K562 (cell line): ENCODE measurements around the gene ODAM. TPM values are rescaled to one million over a fixed set of nuclear protein-coding genes. Genes with fewer than 3 reads are reported as not detected.

Experiments
- ATAC-seq: fragments of 200-7000 bp; cut with Tn5 transposase; 3 replicates; pipeline ENCODE4 v1.9.1; 2020; ENCODE audit warnings: moderate library complexity
- BruUV-seq: library from RNA; stranded (reverse); fragments of 400-500 nt; replicated peaks from 2 replicates; lab custom pipeline; 2021; lab: Mats Ljungman, UMichigan
- CTCF ChIA-PET: fragments of 300-600 bp; formaldehyde crosslinking; extraction: SDS; loops from one replicate; lab custom pipeline; 2021; ENCODE audit warnings: low intra/inter-chr PET ratio; lab: Yijun Ruan, JAX
- POLR2A ChIA-PET: fragments of 300-600, 350-650 bp; sonication (Branson Sonifier 250); formaldehyde crosslinking; extraction: SDS; loops from one replicate; lab custom pipeline; 2021; ENCODE audit warnings: antibody characterized with exemption, inconsistent platforms; lab: Yijun Ruan, JAX
- DNase-seq, 4 experiments: peaks; one replicate each; pipeline versions ENCODE4 v3.0.0 to v3.0.0-alpha.2; 2011 to 2018; ENCODE audit warnings: low spot score in 3 of 4, mixed read lengths in 3 of 4; ENCODE audit errors: extremely low read depth in 1 of 4
- FAIRE-seq: peaks from 2 replicates; lab custom pipeline; 2011; peaks lifted over from hg19 to GRCh38; lab: Jason Lieb, UNC
- H2AFZ ChIP-seq: 2 replicates; pipeline ENCODE4 v1.6.0; 2011; ENCODE audit warnings: low read depth, low read length, control low read depth, inconsistent platforms
- H3K27ac ChIP-seq: fragments of 200-600 bp; 3 replicates; pipeline ENCODE4 v1.8.0; 2011; ENCODE audit warnings: low read depth, mild to moderate bottlenecking, control low read depth, inconsistent platforms, low read length, moderate library complexity, mixed read lengths; ENCODE audit errors: extremely low read depth
- H3K27me3 ChIP-seq, 2 experiments: fragments of 300-600 bp in 1 of 2; 2 replicates in 1 of 2; 3 replicates in 1 of 2; pipeline versions ENCODE4 v1.6.0 to v1.8.0; 2011; ENCODE audit warnings: inconsistent platforms in 2 of 2, low read length in 2 of 2, mild to moderate bottlenecking in 1 of 2, mixed read lengths in 1 of 2, moderate library complexity in 1 of 2; ENCODE audit not compliant: control insufficient read depth in 2 of 2, insufficient read depth in 2 of 2
- H3K36me3 ChIP-seq: fragments of 300-600 bp; 3 replicates; pipeline ENCODE4 v1.8.0; 2011; ENCODE audit warnings: mild to moderate bottlenecking, low read length, inconsistent platforms; ENCODE audit not compliant: control insufficient read depth, insufficient read depth
- H3K4me1 ChIP-seq, 2 experiments: fragments of 200-600 bp in 1 of 2; replicated peaks in 1 of 2; 2 replicates in 1 of 2; 3 replicates in 1 of 2; pipeline versions ENCODE4 v1.5.1 to v1.8.0; 2011; ENCODE audit warnings: inconsistent platforms in 2 of 2, low read length in 2 of 2, mild to moderate bottlenecking in 1 of 2, mixed read lengths in 1 of 2, moderate library complexity in 1 of 2; ENCODE audit not compliant: control insufficient read depth in 2 of 2, insufficient read depth in 2 of 2
- H3K4me2 ChIP-seq: 2 replicates; pipeline ENCODE4 v1.6.1; 2011; ENCODE audit warnings: low read length, control low read depth, inconsistent platforms, mixed read lengths; ENCODE audit not compliant: insufficient read depth
- H3K4me3 ChIP-seq: fragments of 200-600 bp; sonication (generic), shearing (Covaris generic); 2 replicates; pipeline ENCODE4 v1.5.1; 2016; ENCODE audit warnings: control low read depth, inconsistent platforms
- H3K79me2 ChIP-seq: fragments of 200-600 bp; 3 replicates; pipeline ENCODE4 v1.8.0; 2011; ENCODE audit warnings: low read length, inconsistent platforms; ENCODE audit not compliant: control insufficient read depth, insufficient read depth
- H3K9ac ChIP-seq, 2 experiments: 2 replicates each; pipeline versions ENCODE4 v1.6.0 to v1.6.1; 2011; ENCODE audit warnings: low read depth in 2 of 2, low read length in 2 of 2, control low read depth in 1 of 2, inconsistent platforms in 1 of 2, mild to moderate bottlenecking in 1 of 2, mixed read lengths in 1 of 2; ENCODE audit not compliant: insufficient read depth in 1 of 2
- H3K9me1 ChIP-seq: one replicate; pipeline ENCODE4 v1.6.0; 2011; ENCODE audit warnings: inconsistent platforms, mild to moderate bottlenecking, low read length, moderate library complexity; ENCODE audit not compliant: control insufficient read depth, insufficient read depth
- H3K9me3 ChIP-seq: replicated peaks from 2 replicates; pipeline ENCODE4 v1.5.1; 2011; ENCODE audit warnings: low read depth, low read length, inconsistent platforms; ENCODE audit not compliant: control insufficient read depth, insufficient read depth
- H4K20me1 ChIP-seq: replicated peaks from 2 replicates; pipeline ENCODE4 v1.6.1; 2011; ENCODE audit warnings: low read length, inconsistent platforms, mixed read lengths; ENCODE audit not compliant: control insufficient read depth, insufficient read depth
- ARID3A ChIP-seq: IDR thresholded peaks from 2 replicates; pipeline ENCODE4 v1.6.1; 2012; ENCODE audit warnings: low read depth, low read length, improper control_type of control experiment, borderline replicate concordance
- FOSL1 ChIP-seq: fragments of 200-800 bp; sonication (Bioruptor generic); conservative IDR thresholded peaks from 2 replicates; pipeline ENCODE4 v1.6.1; 2016; ENCODE audit warnings: missing genetic modification characterization, missing compliant biosample characterization
- MAX ChIP-seq: sonication (generic); formaldehyde crosslinking; IDR thresholded peaks from 2 replicates; pipeline ENCODE4 v1.9.0; 2022; ENCODE audit warnings: mild to moderate bottlenecking, missing genetic modification reagents
- PHB2 ChIP-seq: fragments of 450-650 bp; IDR thresholded peaks from 2 replicates; pipeline ENCODE4 v1.6.1; 2017; ENCODE audit warnings: low read depth
- POU5F1 ChIP-seq: fragments of 150-350 bp; IDR thresholded peaks from 2 replicates; pipeline ENCODE4 v1.6.1; 2014; ENCODE audit warnings: borderline replicate concordance, low read length, low read depth, mild to moderate bottlenecking; ENCODE audit not compliant: partially characterized antibody
- RNF2 ChIP-seq: sonication (generic); IDR thresholded peaks from 2 replicates; pipeline ENCODE4 v1.6.1; 2016
- TAF15 ChIP-seq: fragments of 200-400 bp; formaldehyde crosslinking; IDR thresholded peaks from 2 replicates; pipeline ENCODE4 v1.6.1; 2017; ENCODE audit warnings: mild to moderate bottlenecking, low read depth, low read length, moderate library complexity
- TFAM ChIP-seq: fragments of 250-450 bp; sonication (Bioruptor Pico); conservative IDR thresholded peaks from 2 replicates; pipeline ENCODE4 v1.5.0; 2021; ENCODE audit warnings: mild to moderate bottlenecking, moderate library complexity
- USF2 ChIP-seq: sonication (generic); formaldehyde crosslinking; IDR thresholded peaks from 2 replicates; pipeline ENCODE4 v1.5.0; 2020; ENCODE audit warnings: missing genetic modification reagents
- ZNF3 ChIP-seq: fragments of 250-450 bp; sonication (Bioruptor Pico); IDR thresholded peaks from 2 replicates; pipeline ENCODE4 v1.5.0; 2021; ENCODE audit warnings: mild to moderate bottlenecking, moderate library complexity
- WGBS: fragments of 100-300 bp; shearing (Covaris generic); methylation state at CpG from one replicate; pipeline ENCODE4 v1.1.6; 2016; ENCODE audit warnings: low coverage, mixed read lengths; ENCODE audit not compliant: insufficient coverage; ENCODE audit errors: missing lambda C conversion rate; 5-methylcytosine and 5-hydroxymethylcytosine counted together
- in situ Hi-C: fragments of 300-500 bp; cut with MboI; formaldehyde crosslinking; loops from 4 replicates; pipeline ENCODE4 v1.15.0; 2018; ENCODE audit warnings: inconsistent platforms, mixed read lengths
- intact Hi-C: fragments of 100-400 bp; cut with micrococcal nuclease; formaldehyde crosslinking; loops from 2 replicates; pipeline ENCODE4 v1.14.2; 2022
- polyA plus RNA-seq, 8 experiments: library from polyadenylated mRNA; depleted of rRNA in 4 of 8; stranded (reverse) in 5 of 8; unstranded in 3 of 8; fragments of >200 nt; fragmentation: Nextera tagmentation in 2 of 8; fragmentation: Illumina TruSeq in 1 of 8; extraction: Ambion mirVana in 2 of 8; extraction: Trizol in 1 of 8; gene quantifications; 2 replicates each; pipeline versions ENCODE4 v1.2.1 to v1.2.3, GENCODE V29; 2011 to 2014; ENCODE audit warnings: inconsistent platforms in 1 of 8, missing spikeins in 1 of 8
- total RNA-seq, 7 experiments: library from RNA; depleted of rRNA in 6 of 7; stranded (reverse); fragments of >200 nt in 6 of 7; fragmentation: Illumina TruSeq in 2 of 7; extraction: Trizol in 2 of 7; gene quantifications; 2 replicates each; pipeline versions ENCODE4 v1.2.1 to v1.2.3, GENCODE V29; 2011 to 2021; ENCODE audit warnings: low replicate concordance in 1 of 7

The ODAM gene
- total and polyA plus RNA-seq, 9 of the 15 experiments (the other 6 are each of a cell fraction or from before 2014, with no cell fraction given), result not detected

GRCh38 chr4:70251945-70252277 is 56.4 kb downstream of the ODAM start:
- no peaks in the 10 kb centered on the region for H3K36me3 ChIP-seq
- no peaks in the 10 kb centered on the region for H4K20me1 ChIP-seq
- BruUV-seq, result no TSS peak
- no peaks in the 10 kb centered on the region for H3K4me1 ChIP-seq
- no peak for DNase-seq
- in situ Hi-C loops (no loop called here), intact Hi-C loops (no loop called here)
- no peak for FAIRE-seq
- H3K4me3 ChIP-seq, result no peak overlapping the region
- no peak overlapping the region for H2AFZ ChIP-seq
- no peak for ATAC-seq
- no peak overlapping the region for H3K27ac ChIP-seq
- TF ChIP-seq MAX (CRISPR knock-in tag) (no peak), RNF2 (no peak), ARID3A (no peak), FOSL1 (no peak), ZNF3 (CRISPR knock-in tag) (no peak), TFAM (CRISPR knock-in tag) (no peak), POU5F1 (no peak), USF2 (no peak), PHB2 (no peak), TAF15 (no peak)
- no peak overlapping the region for H3K9ac ChIP-seq
- no peaks in the 10 kb centered on the region for H3K79me2 ChIP-seq
- H3K9me3 ChIP-seq, result 0 out of 2 replicates have a peak, but pooled peaks cover 1% of the 10 kb centered on the region
- POLR2A ChIA-PET, result no interaction called here
- H3K9me1 ChIP-seq, result no peaks in the 10 kb centered on the region
- no peak overlapping the region for H3K4me2 ChIP-seq
- WGBS, result 0% methylated on average over 1 of the region's 1 CpG
- no peaks in the 10 kb centered on the region for H3K27me3 ChIP-seq
- CTCF ChIA-PET, result no interaction called here

Other genes with a start within 250 kb of the ODAM start
Only the 7 nearest of the 11 such genes appear.
- not detected in 2 replicates for gene HTN3, start 167.3 kb upstream of the ODAM start, total RNA-seq (2014; rRNA removed)
- gene HTN3, start 167.3 kb upstream of the ODAM start, total RNA-seq (2014; rRNA removed; fragmentation: Illumina TruSeq; extraction: Trizol), result not detected in 2 replicates
- gene HTN3, start 167.3 kb upstream of the ODAM start, total RNA-seq (2015; rRNA removed; fragmentation: Illumina TruSeq; extraction: Trizol), result not detected in 2 replicates
- gene HTN3, start 167.3 kb upstream of the ODAM start, total RNA-seq (2021), result not detected in 2 replicates
- not detected in 2 replicates for gene HTN3, start 167.3 kb upstream of the ODAM start, polyA plus RNA-seq (2011; rRNA removed)
- not detected in 2 replicates for gene HTN3, start 167.3 kb upstream of the ODAM start, polyA plus RNA-seq (2014; fragmentation: Illumina TruSeq; extraction: Trizol)
- not detected for gene HTN3, start 167.3 kb upstream of the ODAM start, polyA plus RNA-seq (2014; fragmentation: Nextera tagmentation; extraction: Ambion mirVana)
- not detected in 2 replicates for gene HTN3, start 167.3 kb upstream of the ODAM start, polyA plus RNA-seq (2014; rRNA removed)
- gene HTN1, start 145.3 kb upstream of the ODAM start, total RNA-seq (2014; rRNA removed), result not detected in 2 replicates
- gene HTN1, start 145.3 kb upstream of the ODAM start, total RNA-seq (2014; rRNA removed; fragmentation: Illumina TruSeq; extraction: Trizol), result not detected in 2 replicates
- not detected in 2 replicates for gene HTN1, start 145.3 kb upstream of the ODAM start, total RNA-seq (2015; rRNA removed; fragmentation: Illumina TruSeq; extraction: Trizol)
- not detected in 2 replicates for gene HTN1, start 145.3 kb upstream of the ODAM start, total RNA-seq (2021)
- not detected in 2 replicates for gene HTN1, start 145.3 kb upstream of the ODAM start, polyA plus RNA-seq (2011; rRNA removed)
- gene HTN1, start 145.3 kb upstream of the ODAM start, polyA plus RNA-seq (2014; fragmentation: Illumina TruSeq; extraction: Trizol), result not detected in 2 replicates
- not detected for gene HTN1, start 145.3 kb upstream of the ODAM start, polyA plus RNA-seq (2014; fragmentation: Nextera tagmentation; extraction: Ambion mirVana)
- gene HTN1, start 145.3 kb upstream of the ODAM start, polyA plus RNA-seq (2014; rRNA removed), result not detected in 2 replicates
- gene PRR27, start 41.5 kb upstream of the ODAM start, total RNA-seq (2014; rRNA removed), result not detected in 2 replicates
- not detected in 2 replicates for gene PRR27, start 41.5 kb upstream of the ODAM start, total RNA-seq (2014; rRNA removed; fragmentation: Illumina TruSeq; extraction: Trizol)
- gene PRR27, start 41.5 kb upstream of the ODAM start, total RNA-seq (2015; rRNA removed; fragmentation: Illumina TruSeq; extraction: Trizol), result not detected in 2 replicates
- gene PRR27, start 41.5 kb upstream of the ODAM start, total RNA-seq (2021), result not detected in 2 replicates
- gene PRR27, start 41.5 kb upstream of the ODAM start, polyA plus RNA-seq (2011; rRNA removed), result not detected in 2 replicates
- gene PRR27, start 41.5 kb upstream of the ODAM start, polyA plus RNA-seq (2014; fragmentation: Illumina TruSeq; extraction: Trizol), result not detected in 2 replicates
- not detected for gene PRR27, start 41.5 kb upstream of the ODAM start, polyA plus RNA-seq (2014; fragmentation: Nextera tagmentation; extraction: Ambion mirVana)
- not detected in 2 replicates for gene PRR27, start 41.5 kb upstream of the ODAM start, polyA plus RNA-seq (2014; rRNA removed)
- gene FDCSP, start 30.4 kb downstream of the ODAM start, total RNA-seq (2014; rRNA removed), result not detected in 2 replicates
- not detected in 2 replicates for gene FDCSP, start 30.4 kb downstream of the ODAM start, total RNA-seq (2014; rRNA removed; fragmentation: Illumina TruSeq; extraction: Trizol)
- gene FDCSP, start 30.4 kb downstream of the ODAM start, total RNA-seq (2015; rRNA removed; fragmentation: Illumina TruSeq; extraction: Trizol), result not detected in 2 replicates
- gene FDCSP, start 30.4 kb downstream of the ODAM start, total RNA-seq (2021), result not detected in 2 replicates
- gene FDCSP, start 30.4 kb downstream of the ODAM start, polyA plus RNA-seq (2011; rRNA removed), result not detected in 2 replicates
- not detected in 2 replicates for gene FDCSP, start 30.4 kb downstream of the ODAM start, polyA plus RNA-seq (2014; fragmentation: Illumina TruSeq; extraction: Trizol)
- gene FDCSP, start 30.4 kb downstream of the ODAM start, polyA plus RNA-seq (2014; fragmentation: Nextera tagmentation; extraction: Ambion mirVana), result not detected
- not detected in 2 replicates for gene FDCSP, start 30.4 kb downstream of the ODAM start, polyA plus RNA-seq (2014; rRNA removed)
- gene CSN3, start 46.9 kb downstream of the ODAM start, total RNA-seq (2014; rRNA removed), result not detected in 2 replicates
- not detected in 2 replicates for gene CSN3, start 46.9 kb downstream of the ODAM start, total RNA-seq (2014; rRNA removed; fragmentation: Illumina TruSeq; extraction: Trizol)
- not detected in 2 replicates for gene CSN3, start 46.9 kb downstream of the ODAM start, total RNA-seq (2015; rRNA removed; fragmentation: Illumina TruSeq; extraction: Trizol)
- gene CSN3, start 46.9 kb downstream of the ODAM start, total RNA-seq (2021), result not detected in 2 replicates
- gene CSN3, start 46.9 kb downstream of the ODAM start, polyA plus RNA-seq (2011; rRNA removed), result not detected in 2 replicates
- not detected in 2 replicates for gene CSN3, start 46.9 kb downstream of the ODAM start, polyA plus RNA-seq (2014; fragmentation: Illumina TruSeq; extraction: Trizol)
- not detected for gene CSN3, start 46.9 kb downstream of the ODAM start, polyA plus RNA-seq (2014; fragmentation: Nextera tagmentation; extraction: Ambion mirVana)
- not detected in 2 replicates for gene CSN3, start 46.9 kb downstream of the ODAM start, polyA plus RNA-seq (2014; rRNA removed)
- not detected in 2 replicates for gene CABS1, start 139.3 kb downstream of the ODAM start, total RNA-seq (2014; rRNA removed)
- not detected in 2 replicates for gene CABS1, start 139.3 kb downstream of the ODAM start, total RNA-seq (2014; rRNA removed; fragmentation: Illumina TruSeq; extraction: Trizol)
- not detected in 2 replicates for gene CABS1, start 139.3 kb downstream of the ODAM start, total RNA-seq (2015; rRNA removed; fragmentation: Illumina TruSeq; extraction: Trizol)
- not detected in 2 replicates for gene CABS1, start 139.3 kb downstream of the ODAM start, total RNA-seq (2021)
- gene CABS1, start 139.3 kb downstream of the ODAM start, polyA plus RNA-seq (2011; rRNA removed), result not detected in 2 replicates
- not detected in 2 replicates for gene CABS1, start 139.3 kb downstream of the ODAM start, polyA plus RNA-seq (2014; fragmentation: Illumina TruSeq; extraction: Trizol)
- not detected for gene CABS1, start 139.3 kb downstream of the ODAM start, polyA plus RNA-seq (2014; fragmentation: Nextera tagmentation; extraction: Ambion mirVana)
- gene CABS1, start 139.3 kb downstream of the ODAM start, polyA plus RNA-seq (2014; rRNA removed), result not detected in 2 replicates
- gene SMR3A, start 165.0 kb downstream of the ODAM start, total RNA-seq (2014; rRNA removed), result not detected in 2 replicates
- not detected in 2 replicates for gene SMR3A, start 165.0 kb downstream of the ODAM start, total RNA-seq (2014; rRNA removed; fragmentation: Illumina TruSeq; extraction: Trizol)
- not detected in 2 replicates for gene SMR3A, start 165.0 kb downstream of the ODAM start, total RNA-seq (2015; rRNA removed; fragmentation: Illumina TruSeq; extraction: Trizol)
- not detected in 2 replicates for gene SMR3A, start 165.0 kb downstream of the ODAM start, total RNA-seq (2021)
- gene SMR3A, start 165.0 kb downstream of the ODAM start, polyA plus RNA-seq (2011; rRNA removed), result not detected in 2 replicates
- gene SMR3A, start 165.0 kb downstream of the ODAM start, polyA plus RNA-seq (2014; fragmentation: Illumina TruSeq; extraction: Trizol), result not detected in 2 replicates
- gene SMR3A, start 165.0 kb downstream of the ODAM start, polyA plus RNA-seq (2014; fragmentation: Nextera tagmentation; extraction: Ambion mirVana), result not detected
- not detected in 2 replicates for gene SMR3A, start 165.0 kb downstream of the ODAM start, polyA plus RNA-seq (2014; rRNA removed)